Activated CD4-positive, CD25-positive, alpha-beta regulatory T cell treated with anti-CD3 and anti-CD28 coated beads, Interleukin-2, amount 50 U/mL, for 24 hours (primary cell): ENCODE measurements around the gene PRKCA.
"Not testable (repeated sequence)": the region's sequence is repeated elsewhere in the genome, so short reads cannot be mapped to it uniquely, and the experiment has no call there.

Experiments
- ATAC-seq, 2 donors: fragments of 150-1000 bp; cut with Tn5 transposase; one replicate each; pipeline ENCODE4 v1.10.0; 2021; ENCODE audit warnings: mild to moderate bottlenecking in 1 of 2, moderate library complexity in 1 of 2

The PRKCA gene

DNA sequence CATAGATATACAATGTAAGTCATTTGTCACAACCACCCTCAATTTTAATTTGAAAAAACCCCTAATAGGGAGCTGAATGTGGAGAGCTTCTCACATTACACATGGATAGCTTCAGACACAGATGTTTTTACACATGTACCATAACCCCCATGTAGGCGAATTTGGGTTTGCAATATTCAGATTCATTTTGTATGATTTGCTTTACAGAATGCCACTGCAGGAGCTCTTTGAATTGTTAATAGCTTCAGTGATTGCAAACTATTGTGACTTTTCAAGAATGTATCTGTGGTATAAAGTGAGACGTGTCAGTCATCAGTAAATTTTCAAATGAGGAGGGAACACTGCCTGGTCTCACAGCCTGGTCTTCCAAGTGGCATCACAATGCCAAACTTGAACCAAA, 419.9 kb downstream of the PRKCA start:
- ATAC-seq, result no peak

DNA sequence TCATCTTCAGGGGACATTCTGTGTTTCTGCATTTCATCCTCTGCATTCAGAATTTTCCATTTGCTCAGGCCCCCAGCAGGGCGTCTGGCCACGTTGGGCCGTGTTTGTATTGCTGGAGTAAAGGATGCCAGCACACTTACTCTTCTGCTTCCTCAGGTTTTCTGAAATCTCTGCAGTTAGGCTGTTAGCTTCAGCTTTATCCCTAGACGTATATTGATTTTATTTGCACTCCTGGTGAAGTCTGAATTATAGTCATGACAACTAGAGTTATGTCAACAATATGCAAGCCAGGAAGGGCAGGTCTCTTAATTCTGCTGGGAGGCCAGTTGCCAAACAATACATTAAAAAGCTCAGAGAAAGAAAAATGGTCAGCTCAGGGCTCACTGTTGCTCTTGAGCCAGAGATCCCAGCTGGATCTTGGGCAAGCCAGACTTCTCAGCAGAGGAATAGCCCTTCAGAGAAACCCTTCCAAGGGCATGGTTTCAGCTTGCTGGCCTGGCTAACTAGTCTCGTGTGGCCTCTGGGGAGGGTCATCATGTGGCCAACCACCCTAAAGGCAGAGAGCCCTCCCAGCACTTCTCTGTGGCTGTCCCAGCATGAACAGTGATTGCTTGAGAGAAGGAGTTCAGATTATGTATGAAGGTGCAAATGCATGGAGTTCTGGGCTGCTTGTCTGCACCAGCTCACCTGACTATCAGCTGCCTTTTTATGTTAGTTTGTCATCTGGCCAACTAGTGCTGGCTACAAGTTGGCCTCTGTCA, 422.3 kb downstream of the PRKCA start:
- ATAC-seq, result no peak

DNA sequence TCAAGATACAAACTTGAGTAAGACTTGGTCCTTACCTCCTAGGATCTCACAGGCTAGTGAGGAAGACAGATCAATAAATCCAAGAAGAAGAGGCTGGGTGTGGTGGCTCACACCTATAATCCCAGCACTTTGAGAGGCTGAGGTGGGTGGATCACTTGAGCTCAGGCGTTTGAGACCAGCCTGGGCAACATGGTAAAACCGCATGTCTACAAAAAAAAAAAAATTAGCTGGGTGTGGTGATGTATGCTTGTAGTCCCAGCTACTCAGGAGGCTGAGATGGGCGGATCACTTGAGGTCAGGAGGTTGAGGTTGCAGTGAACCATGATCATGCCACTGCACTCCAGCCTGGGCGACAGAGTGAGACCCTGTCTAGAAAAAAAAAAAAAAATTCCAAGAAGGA, 423.0 kb downstream of the PRKCA start:
- not testable (repeated sequence) for ATAC-seq

DNA sequence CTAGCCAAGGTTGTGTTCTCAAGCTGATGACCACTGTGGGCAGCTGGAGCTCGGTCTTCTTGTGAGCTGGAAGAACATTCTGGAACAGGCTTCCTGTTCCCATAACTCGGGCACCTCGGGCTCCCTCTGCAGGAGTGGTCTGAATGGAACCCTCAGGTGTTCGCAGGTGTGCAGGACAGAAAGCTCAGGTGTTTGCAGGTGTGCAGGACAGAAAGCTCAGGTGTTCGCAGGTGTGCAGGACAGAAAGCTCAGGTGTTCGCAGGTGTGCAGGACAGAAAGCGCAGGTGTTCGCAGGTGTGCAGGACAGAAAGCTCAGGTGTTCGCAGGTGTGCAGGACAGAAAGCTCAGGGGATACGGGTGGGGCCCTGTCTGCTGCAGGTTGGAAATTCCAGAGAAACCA, 423.5 kb downstream of the PRKCA start:
- no peak for ATAC-seq

DNA sequence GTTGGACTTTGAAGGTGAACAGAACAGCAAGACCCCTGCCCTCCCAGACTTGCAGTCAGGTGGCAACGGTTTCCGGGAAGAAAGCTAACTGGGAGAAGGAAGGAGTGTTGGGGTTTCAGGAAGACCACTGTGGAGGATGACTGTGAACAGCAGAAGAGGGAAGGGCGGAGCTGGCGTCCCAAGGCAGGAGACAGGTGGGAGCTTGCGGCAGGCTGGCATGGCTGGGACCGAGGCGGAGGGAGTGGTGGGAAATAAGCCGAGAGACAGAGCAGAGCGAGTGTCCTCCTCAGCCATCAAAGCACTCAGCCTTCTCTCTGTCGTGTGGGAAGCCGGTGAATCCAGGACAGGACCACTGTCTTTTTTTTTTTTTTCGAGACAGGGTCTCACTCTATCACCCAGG, 424.0 kb downstream of the PRKCA start:
- ATAC-seq, result no peak

DNA sequence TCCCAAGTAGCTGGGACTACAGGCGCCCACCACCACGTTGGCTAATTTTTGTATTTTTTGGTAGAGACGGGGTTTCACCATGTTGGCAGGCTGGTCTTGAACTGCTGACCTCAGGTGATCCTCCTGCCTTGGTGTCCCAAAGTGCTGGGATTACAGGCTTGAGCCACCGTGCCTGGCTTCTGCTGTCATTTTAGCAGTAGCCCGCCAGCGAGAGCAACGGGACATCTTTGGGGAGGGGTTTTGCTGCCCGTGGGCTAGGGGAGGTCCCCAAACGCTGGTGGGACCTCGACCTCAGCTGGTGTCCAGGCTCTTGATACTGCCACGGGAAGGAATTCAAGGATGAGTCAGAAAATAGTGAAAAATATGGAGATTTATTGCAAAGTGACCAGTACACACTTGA, 424.4 kb downstream of the PRKCA start:
- ATAC-seq, result no peak

DNA sequence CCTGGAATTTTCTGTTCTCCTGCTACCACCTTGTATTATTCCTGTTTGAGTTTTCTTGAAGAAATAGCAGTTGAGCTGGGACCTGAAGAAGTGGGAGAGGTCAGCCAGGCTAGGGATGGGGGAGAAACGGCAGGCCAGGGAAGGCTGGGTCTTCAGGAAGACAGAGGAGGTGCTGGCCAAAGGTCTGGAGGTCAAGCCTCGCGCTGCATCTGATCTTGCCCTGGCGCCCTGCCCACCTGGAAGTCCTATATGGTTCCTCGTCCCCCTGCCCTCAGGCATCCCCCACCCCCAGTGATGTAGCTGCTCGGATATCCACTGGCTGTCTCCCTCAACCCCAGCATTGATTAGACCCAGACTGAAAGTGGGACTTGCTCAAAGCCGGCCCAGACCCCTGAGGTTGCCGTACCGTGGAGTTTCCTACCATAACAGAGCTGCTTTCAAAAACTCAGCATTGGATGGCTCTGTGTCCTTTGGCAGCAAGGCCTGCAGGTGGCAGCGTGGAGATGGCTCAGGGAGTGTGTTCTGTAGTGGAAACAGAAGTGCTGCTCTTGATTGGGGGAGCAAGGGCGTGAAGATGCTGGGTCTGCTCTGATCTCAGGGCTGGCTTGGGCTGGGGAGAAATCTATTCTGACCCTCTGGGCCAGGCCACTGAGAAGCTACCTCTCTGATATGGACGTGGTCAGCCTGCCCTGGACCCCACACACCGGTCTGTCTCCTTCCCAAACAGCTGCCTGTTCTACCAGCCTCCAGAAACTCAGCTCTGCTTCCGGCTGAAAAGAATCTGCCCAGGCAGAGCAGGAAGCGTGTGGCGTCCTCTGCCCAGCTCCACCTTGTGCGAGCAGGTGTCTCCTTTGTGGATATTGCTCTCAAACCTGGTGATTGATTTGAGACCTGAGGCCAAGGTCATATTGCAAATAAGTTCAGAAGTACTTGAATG, 425.5 kb downstream of the PRKCA start:
- peak; percentile 53 to 59 for ATAC-seq

DNA sequence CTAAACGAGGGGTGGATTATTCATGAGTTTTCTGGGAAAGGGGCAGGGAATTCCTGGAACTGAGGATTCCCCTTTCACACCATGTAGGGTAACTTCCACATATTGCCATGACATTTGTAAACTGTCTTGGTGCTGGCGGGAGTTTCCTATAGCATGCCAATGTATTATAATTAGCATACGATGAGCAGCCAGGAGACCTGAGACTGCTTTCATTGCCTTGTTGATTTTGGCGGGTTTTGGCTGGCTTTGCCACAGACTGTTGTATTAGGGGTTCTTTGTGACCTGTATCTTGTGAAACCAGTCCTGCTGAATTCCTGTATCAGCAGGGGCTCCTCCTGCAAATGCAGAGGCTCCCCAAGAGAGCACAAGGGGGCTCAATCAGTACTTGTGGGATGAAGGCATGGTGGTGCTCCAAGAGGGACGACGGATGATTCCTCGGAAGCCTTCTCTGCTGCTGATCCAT, 428.1 kb downstream of the PRKCA start:
- ATAC-seq, result no peak

DNA sequence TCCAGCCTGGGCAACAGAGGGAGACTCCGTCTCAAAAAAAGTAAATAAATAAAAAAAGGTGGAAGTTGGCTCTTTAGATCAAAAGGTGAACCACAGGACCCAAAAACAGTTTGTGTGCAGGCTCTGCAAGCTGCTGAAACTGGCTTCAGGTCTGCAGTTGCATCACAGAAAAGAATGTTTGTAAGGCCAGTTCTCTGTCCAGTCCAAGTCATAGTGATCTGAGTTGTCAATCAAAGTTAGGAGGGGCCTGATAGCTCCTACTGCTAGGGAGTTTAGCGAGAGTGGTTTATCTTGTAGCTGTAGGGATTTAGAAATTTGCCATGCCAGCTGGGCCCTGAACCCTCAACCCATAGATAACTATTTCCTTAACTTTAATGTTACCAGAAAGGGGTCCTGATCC, 431.3 kb downstream of the PRKCA start:
- ATAC-seq, result no peak

DNA sequence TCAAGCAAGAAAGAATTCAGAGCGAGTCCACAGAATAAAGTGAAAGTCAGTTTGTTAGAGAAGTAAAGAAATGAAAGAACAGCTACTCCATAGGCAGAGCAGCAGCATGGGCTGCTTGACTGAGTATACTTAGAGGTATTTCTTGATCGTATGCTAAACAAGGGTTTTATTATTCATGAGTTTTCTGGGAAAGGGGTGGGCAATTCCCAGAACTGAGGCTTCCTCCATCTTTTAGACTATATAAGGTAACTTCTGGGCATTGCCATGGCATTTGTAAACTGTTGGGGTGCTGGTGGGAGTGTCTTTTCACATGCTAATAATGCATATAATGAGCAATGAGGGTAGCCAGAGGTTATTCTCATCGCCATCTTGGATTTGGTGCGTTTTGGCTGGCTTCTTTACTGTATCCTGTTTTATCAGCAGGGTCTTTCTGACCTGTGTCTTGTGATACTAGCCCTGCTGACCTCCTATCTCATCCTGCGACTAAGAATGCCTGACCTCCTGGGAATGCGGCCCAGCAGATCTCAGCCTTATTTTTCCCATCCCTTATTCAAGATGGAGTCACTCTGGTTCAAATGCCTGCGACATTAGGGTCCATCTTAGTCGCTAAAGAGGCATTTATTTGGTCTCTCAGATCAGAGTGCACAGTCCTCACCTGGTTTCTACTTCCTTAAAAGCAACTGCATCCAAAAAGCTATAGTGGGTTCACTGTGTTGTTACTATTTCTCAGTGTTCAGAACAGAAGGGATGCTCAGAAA, 432.0 kb downstream of the PRKCA start:
- no peak for ATAC-seq

DNA sequence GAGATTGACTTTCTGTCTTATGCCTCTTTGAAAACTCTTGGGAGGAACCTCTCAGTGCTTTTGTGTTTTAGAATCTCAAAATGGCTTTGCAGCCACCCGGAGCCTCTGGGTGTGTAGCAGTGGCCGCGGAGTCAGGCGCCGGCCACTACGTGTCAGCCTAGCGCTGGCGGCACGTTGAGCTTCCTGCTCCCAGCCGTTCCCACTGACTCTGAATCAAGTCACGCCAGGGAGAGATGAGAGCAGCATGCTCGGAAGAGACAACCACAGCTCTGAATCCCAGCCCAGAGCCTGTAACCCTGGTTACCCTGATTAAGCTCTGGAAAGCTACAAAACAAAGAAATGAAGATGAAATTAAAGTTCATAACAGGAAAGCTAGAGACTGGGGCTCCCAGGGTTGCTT, 435.1 kb downstream of the PRKCA start:
- no peak for ATAC-seq

DNA sequence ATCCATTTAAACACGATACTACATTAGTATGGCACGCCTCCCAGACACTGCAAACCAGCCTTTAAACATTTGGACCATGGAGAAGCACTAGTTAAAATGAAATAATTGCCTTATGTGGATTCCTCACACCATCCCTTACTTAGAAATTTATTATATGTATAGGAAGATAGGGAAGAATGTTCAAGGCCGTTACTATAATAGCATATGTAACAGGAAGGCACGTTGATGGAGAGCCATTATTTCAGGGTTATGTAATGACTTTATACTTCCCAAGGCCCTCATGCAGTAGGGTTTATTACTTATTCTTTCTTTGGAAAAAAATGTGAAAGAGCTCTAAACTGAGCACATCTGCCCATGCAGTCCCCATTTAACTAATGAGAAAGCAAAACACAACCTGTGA, 435.9 kb downstream of the PRKCA start:
- no peak for ATAC-seq

DNA sequence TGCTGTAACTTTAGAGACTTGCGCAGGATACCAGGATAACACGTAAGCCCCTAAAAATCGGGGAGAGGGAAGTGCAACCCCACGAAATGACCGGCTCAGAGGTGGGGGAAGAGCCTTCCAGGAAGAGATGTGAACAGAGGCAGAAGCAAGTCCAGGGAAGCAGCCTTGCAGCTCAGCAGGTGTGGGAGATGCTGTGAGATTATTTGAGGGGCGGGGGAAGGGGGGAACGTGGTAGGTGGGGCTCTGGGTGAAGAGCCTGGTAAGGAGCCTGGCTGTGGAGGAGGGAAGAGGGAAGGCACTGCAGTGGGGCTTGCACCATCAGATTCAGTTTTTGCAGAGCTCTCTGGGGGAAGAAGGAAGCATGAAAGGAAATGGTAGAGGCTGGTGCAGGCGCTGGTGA, 437.1 kb downstream of the PRKCA start:
- ATAC-seq, result no peak

DNA sequence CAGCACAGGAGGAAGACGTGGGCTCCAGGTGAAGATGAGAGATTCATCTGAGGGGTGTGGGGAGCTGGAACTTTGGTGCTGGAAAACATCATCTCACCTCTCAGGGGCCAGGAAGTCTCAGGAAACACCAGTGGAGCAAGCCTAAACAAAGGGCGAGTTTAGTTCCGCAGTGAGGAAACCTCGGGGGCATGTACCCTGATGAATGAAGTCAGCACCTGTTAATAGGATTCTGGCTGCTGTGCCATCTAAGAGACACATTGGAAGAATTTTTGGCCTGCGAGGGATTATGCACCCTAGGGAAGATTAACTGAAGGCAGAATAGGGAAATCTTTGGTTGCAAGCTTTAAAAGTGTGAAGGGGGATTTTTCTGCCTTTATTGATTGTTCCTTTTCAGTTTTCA, 437.8 kb downstream of the PRKCA start:
- ATAC-seq, result no peak

DNA sequence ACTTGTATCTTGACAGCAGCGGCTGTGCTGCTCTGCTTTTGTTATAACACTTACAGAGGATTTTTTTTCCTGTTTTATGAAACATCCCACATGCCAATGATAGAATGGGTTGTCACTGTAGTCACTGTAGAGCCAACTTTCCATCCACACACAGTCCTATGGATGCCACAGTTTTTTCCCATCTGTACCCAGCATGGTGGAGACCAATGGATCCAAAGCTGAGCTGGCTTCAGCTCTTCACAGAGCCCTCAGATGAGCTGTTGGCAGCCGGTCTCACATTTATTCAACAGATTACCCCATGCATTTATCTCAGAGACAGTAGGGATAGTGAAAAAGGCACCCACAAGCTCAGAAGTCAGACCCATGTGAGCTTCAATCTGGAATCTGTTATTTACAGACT, 441.1 kb downstream of the PRKCA start:
- no peak for ATAC-seq

DNA sequence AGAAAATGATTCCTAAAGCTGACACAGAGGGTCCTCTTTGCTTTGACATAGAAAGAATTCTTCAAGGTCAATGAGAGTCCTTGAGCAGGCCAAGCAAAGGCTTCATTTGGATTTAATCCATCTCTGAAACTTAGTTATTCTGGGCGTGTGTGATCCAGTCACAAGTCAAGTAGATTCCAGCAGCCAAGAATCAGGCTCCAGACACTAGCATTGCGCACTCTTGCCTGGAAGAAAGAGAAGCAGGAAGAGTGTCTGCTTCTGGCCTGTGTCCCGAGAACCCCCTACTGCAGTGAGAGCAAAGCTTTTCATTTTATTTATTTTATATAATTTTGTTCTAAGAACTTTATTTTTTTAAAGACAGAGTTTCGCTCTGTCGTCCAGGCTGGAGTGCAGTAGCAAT, 444.3 kb downstream of the PRKCA start:
- ATAC-seq, result no peak

DNA sequence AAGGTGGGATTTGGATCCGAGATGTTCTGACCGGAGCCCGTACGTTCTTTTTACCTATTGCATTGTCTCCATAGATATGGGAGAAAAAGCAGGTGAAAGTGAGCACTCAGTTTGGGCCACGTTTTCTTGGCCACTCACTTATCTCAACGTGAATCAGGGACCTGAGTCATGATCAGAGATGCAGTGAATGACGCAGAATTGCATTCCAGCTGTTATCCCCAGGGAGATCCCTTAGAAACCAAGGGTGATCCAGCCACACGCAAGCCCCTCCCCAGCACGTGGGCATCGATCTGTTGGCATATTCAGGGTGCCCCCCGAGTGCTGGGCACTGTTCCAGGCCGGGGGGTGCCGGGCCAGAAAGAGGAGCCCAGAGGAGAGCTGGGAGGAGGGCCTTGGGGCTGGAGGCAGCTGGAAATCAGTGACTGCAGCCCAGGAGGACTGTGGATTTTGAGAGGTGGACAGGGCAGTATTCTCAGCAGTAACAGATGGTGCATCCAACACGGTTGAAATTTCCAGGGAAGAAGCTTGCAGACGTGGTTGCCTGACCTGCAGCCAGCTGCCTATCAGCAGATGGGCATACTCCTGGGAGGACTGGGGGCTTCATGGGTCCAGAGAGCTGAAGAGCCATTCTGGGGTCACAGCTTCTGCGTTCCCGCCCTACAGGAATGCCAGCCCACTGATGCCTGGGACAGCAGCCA, 445.3 kb downstream of the PRKCA start:
- ATAC-seq, result no peak

DNA sequence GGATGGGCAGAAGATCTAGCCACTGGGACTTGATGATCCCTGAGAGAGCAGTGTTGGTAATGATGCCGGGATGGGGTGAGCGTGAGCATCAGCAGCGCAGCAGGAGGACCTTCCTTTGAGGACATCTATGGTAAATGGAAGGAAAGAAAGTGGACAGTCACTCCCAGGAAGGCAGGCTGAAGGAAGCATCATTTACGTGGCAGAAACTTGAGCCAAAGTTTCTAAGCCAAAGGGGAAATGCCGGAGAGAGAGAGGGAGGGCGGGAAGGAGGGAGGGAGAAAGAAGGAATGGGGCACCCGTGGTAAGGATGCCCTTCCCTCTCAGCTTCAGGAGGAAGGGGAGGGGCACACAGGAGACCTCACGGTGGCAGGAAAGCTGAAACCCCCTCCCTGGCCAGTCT, 446.2 kb downstream of the PRKCA start:
- no peak for ATAC-seq

DNA sequence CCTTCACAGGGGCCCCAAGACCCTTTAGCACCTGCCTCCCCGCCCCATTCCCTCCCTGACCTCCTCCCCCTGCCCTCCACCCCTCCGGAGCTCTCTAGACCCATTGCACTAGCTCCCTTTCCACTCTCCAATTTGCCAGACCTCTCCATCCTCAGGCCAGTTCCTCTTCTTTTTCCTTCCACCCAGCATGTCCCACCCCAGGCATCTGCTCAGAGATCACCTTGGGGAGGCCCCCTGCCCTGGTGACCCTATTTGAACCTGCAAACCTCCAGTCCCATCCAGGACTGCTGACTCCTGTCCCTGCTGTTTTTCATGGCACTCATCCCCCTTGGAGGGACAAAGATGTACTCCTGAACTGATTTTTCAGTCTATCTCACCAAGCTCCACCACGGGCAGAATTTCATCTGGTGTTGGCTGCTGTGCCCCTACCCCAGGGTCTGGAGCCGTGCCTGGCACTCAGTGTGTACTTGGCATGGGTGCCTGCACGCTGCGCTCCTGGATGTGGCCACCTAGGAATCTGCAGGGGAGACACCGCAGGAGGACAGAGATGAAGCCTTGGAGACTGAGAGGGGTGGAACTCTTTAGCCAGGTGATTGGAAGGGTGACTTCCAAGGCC, 446.9 kb downstream of the PRKCA start:
- ATAC-seq, result no peak

DNA sequence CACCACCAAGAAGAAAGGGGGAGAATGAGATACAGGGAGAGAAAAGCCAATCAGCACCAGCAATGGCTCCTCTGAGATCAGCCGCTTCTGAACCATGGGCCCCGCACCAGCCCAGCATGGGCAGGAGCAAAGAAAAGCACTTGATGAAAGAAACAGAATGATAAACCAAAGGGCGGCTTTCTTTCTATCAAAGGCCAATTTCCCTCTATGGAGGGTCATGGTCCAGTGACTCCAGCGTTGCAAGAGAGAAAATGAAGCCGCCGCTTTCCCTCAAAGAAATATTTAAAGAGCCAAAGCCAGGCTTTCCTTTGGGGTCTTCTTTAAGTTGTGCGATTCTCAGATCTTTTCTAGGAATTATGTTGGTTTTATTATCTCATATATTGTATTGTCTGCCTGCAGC, 447.7 kb downstream of the PRKCA start:
- no peak for ATAC-seq

DNA sequence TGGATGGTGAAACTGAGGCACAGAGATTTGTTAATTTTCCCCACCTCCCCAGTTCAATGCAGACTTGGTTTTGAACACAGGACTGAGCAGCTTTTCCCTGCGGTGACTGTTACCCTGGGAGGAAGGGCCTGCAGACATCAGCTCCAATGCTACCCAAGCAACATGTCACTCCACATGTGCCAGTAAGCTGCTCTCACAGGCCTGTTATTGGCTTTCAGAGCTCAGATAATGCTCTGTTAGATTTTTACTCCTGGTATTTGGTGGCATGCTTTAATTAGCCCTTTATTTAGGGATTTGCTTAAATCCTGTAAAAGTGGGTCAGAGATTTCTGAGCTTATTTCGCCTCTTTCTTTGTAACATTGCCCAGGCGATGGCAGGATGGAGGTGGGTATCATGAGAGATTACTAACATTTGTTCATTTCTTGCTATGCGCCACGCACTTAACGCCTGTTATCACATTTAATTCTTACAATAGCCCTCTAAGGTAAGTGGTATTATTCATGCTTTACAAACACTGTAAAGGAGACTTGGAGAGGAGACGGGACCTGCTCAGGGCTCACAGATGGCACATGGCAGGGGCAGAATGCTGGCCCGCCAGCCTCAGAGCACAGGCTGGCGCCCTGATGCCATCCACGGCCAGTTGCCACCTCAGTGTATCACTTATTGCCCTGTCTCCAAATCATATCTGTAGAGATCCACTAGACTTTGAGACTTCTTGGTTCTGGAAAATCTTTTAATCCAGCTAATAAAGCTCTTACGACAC, 448.5 kb downstream of the PRKCA start:
- no peak for ATAC-seq
